ENCODE data around the gene CIITA. TPM values are rescaled to one million over a fixed set of nuclear protein-coding genes. Genes with fewer than 3 reads are reported as not detected.

CIITA gene
- total RNA-seq, 1 donor from 2014 or later, result 9.4 TPM

GRCh38 chr16:10878644-10879501 lies 1.9 kb downstream of the CIITA start:
- Histone ChIP-seq H3K27me3 (ENCODE audit: low read depth) (peaks cover 52% of the 10 kb centered on the region), H3K4me1 (peaks cover 51% of the 10 kb centered on the region), H3K36me3 (peaks cover 2% of the 10 kb centered on the region), H3K4me3 (peak overlapping the region; percentile 76), H3K9me3 (replicated peaks) (no peaks in the 10 kb centered on the region), H3K27ac (replicated peaks) (peak overlapping the region; percentile 80)
- no peak for TF ChIP-seq CTCF (IDR thresholded peaks at IDR 0.05; ENCODE audit: borderline replicate concordance)
- intact Hi-C loops (cut with micrococcal nuclease), result no loop called here
- DNase-seq, result peak; percentile 51

- Histone ChIP-seq H3K4me3 (peak overlapping the region; percentile 76), H3K4me1 (peaks cover 58% of the 10 kb centered on the region), H3K27me3 (ENCODE audit: low read depth) (peaks cover 43% of the 10 kb centered on the region), H3K9me3 (replicated peaks) (no peaks in the 10 kb centered on the region), H3K36me3 (peaks cover 6% of the 10 kb centered on the region), H3K27ac (replicated peaks) (peak overlapping the region; percentile 80)
- intact Hi-C loops (cut with micrococcal nuclease), result no loop called here
- no peak for DNase-seq
- no peak for TF ChIP-seq CTCF (IDR thresholded peaks at IDR 0.05; ENCODE audit: borderline replicate concordance)
Observed at GRCh38 chr16:10879681-10880589, 2.9 kb downstream of the CIITA start.

- H3K4me3 ChIP-seq, result peak overlapping the region; percentile 76
- intact Hi-C loops (cut with micrococcal nuclease), result no loop called here
- H3K9me3 ChIP-seq (replicated peaks), result no peaks in the 10 kb centered on the region
- peaks cover 65% of the 10 kb centered on the region for H3K4me1 ChIP-seq
- H3K27ac ChIP-seq (replicated peaks), result peak overlapping the region; percentile 80
- peaks cover 40% of the 10 kb centered on the region for H3K27me3 ChIP-seq (ENCODE audit: low read depth)
- DNase-seq, result no peak
- no peak for TF ChIP-seq CTCF (IDR thresholded peaks at IDR 0.05; ENCODE audit: borderline replicate concordance)
- H3K36me3 ChIP-seq, result peaks cover 6% of the 10 kb centered on the region
Observed at GRCh38 chr16:10880594-10881452, 3.8 kb downstream of the CIITA start.

- H3K36me3 ChIP-seq, result peaks cover 6% of the 10 kb centered on the region
- peak overlapping the region; percentile 80 for H3K27ac ChIP-seq (replicated peaks)
- H3K4me1 ChIP-seq, result peaks cover 70% of the 10 kb centered on the region
- H3K9me3 ChIP-seq (replicated peaks), result no peaks in the 10 kb centered on the region
- DNase-seq, result no peak
- peak overlapping the region; percentile 76 for H3K4me3 ChIP-seq
- TF ChIP-seq CTCF (IDR thresholded peaks at IDR 0.05; ENCODE audit: borderline replicate concordance), result no peak
- intact Hi-C loops (cut with micrococcal nuclease), result no loop called here
- peaks cover 35% of the 10 kb centered on the region for H3K27me3 ChIP-seq (ENCODE audit: low read depth)
Observed at GRCh38 chr16:10881479-10882030, 4.6 kb downstream of the CIITA start.
